ENCODE results near the gene BLOC1S5.

BLOC1S5 gene

DNA sequence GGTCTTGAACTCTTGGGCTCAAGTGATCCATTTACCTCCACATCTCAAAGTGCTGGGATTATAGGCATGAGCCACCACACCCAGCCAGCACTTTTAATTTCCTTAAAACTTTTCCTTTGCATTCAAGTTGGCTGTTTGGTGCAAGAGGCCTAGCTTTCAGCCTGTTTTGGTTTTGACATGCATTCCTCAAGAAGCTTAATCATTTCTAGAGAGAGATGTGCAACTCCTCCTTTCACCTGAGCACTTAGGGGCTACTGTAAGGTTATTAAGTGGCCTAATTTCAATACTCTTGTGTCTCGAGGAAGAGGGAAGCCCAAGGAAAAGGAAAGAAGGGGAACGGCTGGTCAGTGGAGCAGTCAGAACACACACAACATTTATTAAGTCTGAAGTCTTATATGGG, 13.8 kb upstream of the BLOC1S5 start:
- Histone ChIP-seq H3K9ac (ENCODE audit: low read length) (no peak overlapping the region), H3K4me1 (ENCODE audit: control insufficient read depth in 1 of 2, insufficient read depth in 2 of 2, low read length in 2 of 2) (no peaks in the 10 kb centered on the region), H3K9me3 (ENCODE audit: insufficient read depth, low read depth, low read length) (no peaks in the 10 kb centered on the region), H3K18ac (ENCODE audit: low read length) (no peak overlapping the region), H3K23ac (ENCODE audit: low read length) (no peak overlapping the region), H3K27me3 (ENCODE audit: insufficient read depth, low read length) (no peaks in the 10 kb centered on the region), H3K4me2 (ENCODE audit: low read length) (no peak overlapping the region), H3K4me3 (ENCODE audit: low read depth, low read length) (no peak overlapping the region), H3K79me2 (ENCODE audit: control insufficient read depth, insufficient read depth, low read length, poor library complexity) (no peaks in the 10 kb centered on the region), H4K91ac (ENCODE audit: low read depth, low read length) (no peak overlapping the region), H2BK120ac (ENCODE audit: insufficient read depth, low read length, poor library complexity) (no peak overlapping the region), H3K4ac (ENCODE audit: low read depth, low read length) (no peak overlapping the region), H4K12ac (ENCODE audit: low read depth, low read length) (no peak overlapping the region), H3K36me3 (ENCODE audit: control insufficient read depth in 1 of 2, insufficient read depth in 2 of 2, low read length in 2 of 2) (no peaks in the 10 kb centered on the region), H2BK5ac (ENCODE audit: low read depth, low read length, poor library complexity) (no peak overlapping the region), H3K14ac (ENCODE audit: low read length) (no peak overlapping the region), H3K79me1 (ENCODE audit: low read length) (no peaks in the 10 kb centered on the region), H2AK5ac (ENCODE audit: low read length) (no peak overlapping the region), H2AFZ (ENCODE audit: insufficient read depth, low read length, poor library complexity) (no peak overlapping the region), H2BK12ac (ENCODE audit: low read length) (no peak overlapping the region), H3K27ac (ENCODE audit: low read depth, low read length) (no peak overlapping the region), H4K8ac (ENCODE audit: low read depth, low read length) (no peak overlapping the region)
- WGBS (ENCODE audit: extremely low coverage, insufficient coverage, insufficient read length): no CpG with 5 or more reads among the region's 2 CpGs
- DNase-seq: no peak

DNA sequence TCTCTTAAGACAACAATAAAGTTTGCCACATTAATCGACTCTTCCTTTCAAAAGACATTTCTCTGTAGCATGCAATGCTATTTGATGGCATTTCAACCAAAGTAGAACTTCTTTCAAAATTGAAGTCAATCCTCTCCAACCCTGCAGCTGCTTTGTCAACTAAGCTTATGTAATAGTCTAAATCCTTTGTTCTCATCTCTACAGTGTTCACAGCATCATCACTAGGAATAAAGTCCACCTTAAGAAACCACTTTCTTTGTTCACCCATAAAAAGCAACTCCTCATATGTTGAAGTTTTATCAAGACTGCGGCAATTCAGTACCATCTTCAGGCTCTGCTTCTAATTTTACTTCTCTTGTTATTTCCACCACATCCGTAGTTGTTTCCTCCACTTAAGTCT, 11.5 kb upstream of the BLOC1S5 start:
- Histone ChIP-seq H3K27ac (ENCODE audit: low read depth, low read length) (no peak overlapping the region), H3K27me3 (ENCODE audit: insufficient read depth, low read length) (no peaks in the 10 kb centered on the region), H3K4ac (ENCODE audit: low read depth, low read length) (no peak overlapping the region)

DNA sequence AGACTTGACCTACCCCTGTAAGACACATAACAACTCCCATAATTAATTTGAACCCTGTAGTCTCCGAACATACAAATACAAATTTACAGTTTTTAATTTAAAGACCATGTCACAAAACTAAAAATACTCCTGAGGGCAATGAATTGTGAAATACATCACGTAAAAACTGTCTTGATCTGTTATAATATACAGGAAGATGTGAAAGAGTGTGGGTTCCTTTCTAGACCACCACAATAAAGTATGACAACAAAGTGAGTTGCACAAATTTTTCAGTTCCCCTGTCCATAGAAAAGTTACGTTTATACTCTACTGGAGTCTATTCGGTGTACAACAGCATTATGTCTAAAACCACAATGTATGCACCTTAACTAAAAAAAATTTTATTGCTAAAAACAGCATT, 11.0 kb upstream of the BLOC1S5 start:
- no peak for DNase-seq
- H3K79me2 ChIP-seq (ENCODE audit: control insufficient read depth, insufficient read depth, low read length, poor library complexity): no peaks in the 10 kb centered on the region
- no peak overlapping the region for H2AFZ ChIP-seq (ENCODE audit: insufficient read depth, low read length, poor library complexity)
- H4K12ac ChIP-seq (ENCODE audit: low read depth, low read length): no peak overlapping the region
- no peaks in the 10 kb centered on the region for H3K4me1 ChIP-seq (ENCODE audit: control insufficient read depth in 1 of 2, insufficient read depth in 2 of 2, low read length in 2 of 2)
- H2BK5ac ChIP-seq (ENCODE audit: low read depth, low read length, poor library complexity): no peak overlapping the region
- H3K4ac ChIP-seq (ENCODE audit: low read depth, low read length): no peak overlapping the region
- no peaks in the 10 kb centered on the region for H3K79me1 ChIP-seq (ENCODE audit: low read length)
- H4K91ac ChIP-seq (ENCODE audit: low read depth, low read length): no peak overlapping the region
- no CpG with 5 or more reads among the region's 4 CpGs for WGBS (ENCODE audit: extremely low coverage, insufficient coverage, insufficient read length)
- H3K9ac ChIP-seq (ENCODE audit: low read length): no peak overlapping the region
- no peaks in the 10 kb centered on the region for H3K27me3 ChIP-seq (ENCODE audit: insufficient read depth, low read length)
- no peaks in the 10 kb centered on the region for H3K36me3 ChIP-seq (ENCODE audit: control insufficient read depth in 1 of 2, insufficient read depth in 2 of 2, low read length in 2 of 2)
- no peak overlapping the region for H3K18ac ChIP-seq (ENCODE audit: low read length)
- H3K23ac ChIP-seq (ENCODE audit: low read length): no peak overlapping the region
- no peak overlapping the region for H3K14ac ChIP-seq (ENCODE audit: low read length)
- H4K8ac ChIP-seq (ENCODE audit: low read depth, low read length): no peak overlapping the region
- no peak overlapping the region for H2AK5ac ChIP-seq (ENCODE audit: low read length)
- no peak overlapping the region for H3K4me3 ChIP-seq (ENCODE audit: low read depth, low read length)
- H3K27ac ChIP-seq (ENCODE audit: low read depth, low read length): no peak overlapping the region
- H3K4me2 ChIP-seq (ENCODE audit: low read length): no peak overlapping the region
- H2BK12ac ChIP-seq (ENCODE audit: low read length): no peak overlapping the region
- H3K9me3 ChIP-seq (ENCODE audit: insufficient read depth, low read depth, low read length): no peaks in the 10 kb centered on the region
- H2BK120ac ChIP-seq (ENCODE audit: insufficient read depth, low read length, poor library complexity): no peak overlapping the region

More for the DNA sequence above, 11.5 kb upstream of the BLOC1S5 start:
- Histone ChIP-seq H3K79me1 (ENCODE audit: low read length) (no peaks in the 10 kb centered on the region), H2AFZ (ENCODE audit: insufficient read depth, low read length, poor library complexity) (no peak overlapping the region), H3K4me1 (ENCODE audit: control insufficient read depth in 1 of 2, insufficient read depth in 2 of 2, low read length in 2 of 2) (no peaks in the 10 kb centered on the region), H3K9me3 (ENCODE audit: insufficient read depth, low read depth, low read length) (no peaks in the 10 kb centered on the region), H3K36me3 (ENCODE audit: control insufficient read depth in 1 of 2, insufficient read depth in 2 of 2, low read length in 2 of 2) (no peaks in the 10 kb centered on the region), H2AK5ac (ENCODE audit: low read length) (no peak overlapping the region), H3K23ac (ENCODE audit: low read length) (no peak overlapping the region), H3K4me3 (ENCODE audit: low read depth, low read length) (no peak overlapping the region), H4K12ac (ENCODE audit: low read depth, low read length) (no peak overlapping the region), H2BK120ac (ENCODE audit: insufficient read depth, low read length, poor library complexity) (no peak overlapping the region), H3K9ac (ENCODE audit: low read length) (no peak overlapping the region), H4K8ac (ENCODE audit: low read depth, low read length) (no peak overlapping the region), H3K4me2 (ENCODE audit: low read length) (no peak overlapping the region), H2BK12ac (ENCODE audit: low read length) (no peak overlapping the region), H4K91ac (ENCODE audit: low read depth, low read length) (no peak overlapping the region), H3K79me2 (ENCODE audit: control insufficient read depth, insufficient read depth, low read length, poor library complexity) (no peaks in the 10 kb centered on the region), H3K18ac (ENCODE audit: low read length) (no peak overlapping the region), H3K14ac (ENCODE audit: low read length) (no peak overlapping the region), H2BK5ac (ENCODE audit: low read depth, low read length, poor library complexity) (no peak overlapping the region)
- DNase-seq: no peak
- WGBS (ENCODE audit: extremely low coverage, insufficient coverage, insufficient read length): no CpG with 5 or more reads among the region's 3 CpGs

DNA sequence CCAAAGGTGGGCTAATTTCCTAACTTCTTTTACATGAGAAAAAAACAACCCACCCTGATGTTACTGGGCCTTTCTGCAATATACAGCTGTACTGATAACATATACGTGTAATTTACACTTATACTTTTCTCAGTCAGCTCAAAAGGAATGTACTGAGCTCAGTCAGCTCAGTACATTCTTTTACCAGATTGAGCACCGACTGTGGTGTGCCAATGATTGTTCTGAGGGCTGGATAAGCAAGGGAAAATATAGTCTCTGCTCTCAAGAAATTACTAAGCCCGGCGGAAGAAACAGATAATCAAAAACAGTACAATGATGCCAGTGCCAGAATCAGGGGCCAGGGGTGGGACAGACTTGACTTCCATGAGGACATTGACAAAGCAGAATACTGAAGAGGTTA, 10.0 kb upstream of the BLOC1S5 start:
- Histone ChIP-seq H3K36me3 (ENCODE audit: control insufficient read depth in 1 of 2, insufficient read depth in 2 of 2, low read length in 2 of 2) (no peaks in the 10 kb centered on the region), H2BK12ac (ENCODE audit: low read length) (no peak overlapping the region), H3K18ac (ENCODE audit: low read length) (no peak overlapping the region), H4K12ac (ENCODE audit: low read depth, low read length) (no peak overlapping the region), H3K27me3 (ENCODE audit: insufficient read depth, low read length) (no peaks in the 10 kb centered on the region), H2AK5ac (ENCODE audit: low read length) (no peak overlapping the region), H3K9ac (ENCODE audit: low read length) (no peak overlapping the region), H3K23ac (ENCODE audit: low read length) (no peak overlapping the region), H3K4me3 (ENCODE audit: low read depth, low read length) (no peak overlapping the region), H3K79me2 (ENCODE audit: control insufficient read depth, insufficient read depth, low read length, poor library complexity) (no peaks in the 10 kb centered on the region), H4K91ac (ENCODE audit: low read depth, low read length) (no peak overlapping the region), H4K8ac (ENCODE audit: low read depth, low read length) (no peak overlapping the region), H2BK120ac (ENCODE audit: insufficient read depth, low read length, poor library complexity) (no peak overlapping the region), H3K27ac (ENCODE audit: low read depth, low read length) (no peak overlapping the region), H2AFZ (ENCODE audit: insufficient read depth, low read length, poor library complexity) (no peak overlapping the region), H3K4me1 (ENCODE audit: control insufficient read depth in 1 of 2, insufficient read depth in 2 of 2, low read length in 2 of 2) (no peaks in the 10 kb centered on the region), H3K9me3 (ENCODE audit: insufficient read depth, low read depth, low read length) (no peaks in the 10 kb centered on the region), H3K14ac (ENCODE audit: low read length) (no peak overlapping the region), H3K4me2 (ENCODE audit: low read length) (no peak overlapping the region), H2BK5ac (ENCODE audit: low read depth, low read length, poor library complexity) (no peak overlapping the region), H3K79me1 (ENCODE audit: low read length) (no peaks in the 10 kb centered on the region), H3K4ac (ENCODE audit: low read depth, low read length) (no peak overlapping the region)
- DNase-seq: no peak
- WGBS (ENCODE audit: extremely low coverage, insufficient coverage, insufficient read length): no CpG with 5 or more reads among the region's 4 CpGs
